Pancreas (tissue), 10 donors: ENCODE data around the gene UHRF1. TPM values are rescaled to one million over a fixed set of nuclear protein-coding genes. Genes with fewer than 3 reads are reported as not detected.

Experiments
- ATAC-seq, 4 donors: fragments of 200-7000 bp; cut with Tn5 transposase; one replicate each; pipeline versions ENCODE4 v1.8.0 to v1.9.1; 2020; ENCODE audit warnings: mild to moderate bottlenecking in 4 of 4, moderate library complexity in 4 of 4
- DNase-seq, 6 donors: peaks; one replicate each; pipeline ENCODE4 v3.0.0-alpha.2; 2020
- FAIRE-seq: peaks from 2 replicates; lab custom pipeline; 2012; peaks lifted over from hg19 to GRCh38; lab: Jason Lieb, UNC
- H3K27ac ChIP-seq, 4 donors: fragments of 200-600 bp; sonication (generic); 1 replicate in 3 of 4; 2 replicates in 1 of 4; pipeline versions ENCODE4 v1.5.0 to v1.8.0; 2020
- H3K27me3 ChIP-seq, 4 donors: fragments of 200-600 bp; one replicate each; pipeline ENCODE4 v1.8.0; 2021
- H3K36me3 ChIP-seq, 3 donors: fragments of 200-600 bp; sonication (generic) in 1 of 3; one replicate each; pipeline versions ENCODE4 v1.5.0 to v1.8.0; 2020 to 2021
- H3K4me1 ChIP-seq, 3 donors: fragments of 200-600 bp; one replicate each; pipeline ENCODE4 v1.8.0; 2021
- H3K4me3 ChIP-seq, 4 donors: fragments of 200-600 bp; sonication (generic) in 2 of 4; one replicate each; pipeline versions ENCODE4 v1.5.0 to v1.8.0; 2020 to 2021
- H3K9me3 ChIP-seq, 4 donors: fragments of 200-600 bp; one replicate each; pipeline ENCODE4 v1.8.0; 2021
- WGBS, 2 donors: extraction: QIAGEN DNeasy Blood & Tissue Kit; methylation state at CpG; one replicate each; pipeline ENCODE4 v1.1.7; 2013; 5-methylcytosine and 5-hydroxymethylcytosine counted together
- intact Hi-C, 3 donors: fragments of 100-400 bp; cut with DNase I; formaldehyde crosslinking; loops; one replicate each; pipeline versions ENCODE4 v1.11.1 to v1.14.2; 2022
- polyA plus RNA-seq, 2 donors: library from polyadenylated mRNA; stranded (reverse); fragments of 200-250 nt; gene quantifications; one replicate each; pipeline ENCODE4 v1.2.3, GENCODE V29; 2013
- total RNA-seq, 6 donors: library from RNA; stranded (reverse); fragmentation: NEBNext Ultra II Directional in 4 of 6; extraction: Animal tissue kit (Norgen Biotek cat#: 25700) in 4 of 6; gene quantifications; one replicate each; pipeline versions ENCODE4 v1.2.1 to v1.2.4, GENCODE V29; 2021 to 2023
- TF ChIP-seq, protein P1 (sequence below), 4 donors: fragments of 200-600 bp; sonication (generic) in 3 of 4; IDR thresholded peaks; one replicate each; pipeline versions ENCODE4 v1.5.0 to v1.8.0; 2021; ENCODE audit warnings: antibody characterized with exemption in 4 of 4
- donor health status: healthy with polysubstance abuse.
- donor health status: DM: no; HTN: no; CAD: no; lungs with moderate emphysema.
- donor health status: DM: no; HTN: no; CAD: no.
- donor health status: control.
- donor health status: control.
- donor health status: Bipolar disorder and iron deficiency.
- donor health status: DM: yes; HTN: yes; CAD: no.
- donor health status: DM: no; HTN: no; CAD: no.
- donor health status: DM: no; HTN: no; CAD: no.
- donor health status: DM: yes; HTN: yes; CAD: no.

UHRF1 gene
- total and polyA plus RNA-seq, 8 donors: 0.28 to 1.7 (median 0.84) TPM

DNA sequence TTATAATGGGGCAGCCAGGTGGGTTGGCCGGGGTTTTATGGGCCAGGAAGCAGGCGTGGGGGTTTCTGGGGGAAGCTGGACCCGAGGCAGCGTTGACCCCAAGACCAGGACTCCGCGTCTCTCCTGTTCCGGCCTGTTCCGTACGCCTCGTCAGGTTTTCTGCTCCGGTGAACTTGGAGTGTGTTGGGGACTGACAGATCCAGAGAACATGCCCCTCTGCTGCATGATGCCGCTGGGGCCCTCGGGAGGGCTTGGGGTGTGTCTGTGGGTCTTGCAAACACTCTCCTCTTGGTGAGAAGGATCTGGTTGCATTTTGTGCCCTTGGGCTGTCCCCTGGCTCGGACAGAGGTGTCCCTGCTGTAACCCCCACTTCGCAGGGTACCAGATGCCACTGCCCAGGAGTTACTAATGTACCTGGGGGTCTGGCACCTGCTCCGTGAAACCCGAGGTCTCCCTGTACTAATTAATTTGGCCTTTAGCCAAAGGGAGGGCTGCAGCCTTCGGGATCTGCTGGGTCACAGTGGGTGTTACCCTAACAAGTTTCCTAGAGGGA lies 75.2 kb downstream of the UHRF1 start:
- WGBS, 2 donors: 70 to 78% methylated on average over 18 of the region's 18 CpGs
- ATAC-seq: peak in 2 of 4 donors; percentile 20 to 45
- Histone ChIP-seq H3K4me3 (no peak overlapping the region), H3K4me1 (peaks cover 0 to 5% (median 2%) of the 10 kb centered on the region in 3 donors), H3K36me3 (no peaks in the 10 kb centered on the region), H3K27ac (no peak overlapping the region), H3K27me3 (no peaks in the 10 kb centered on the region), H3K9me3 (no peaks in the 10 kb centered on the region)
- TF ChIP-seq, protein P1, sequence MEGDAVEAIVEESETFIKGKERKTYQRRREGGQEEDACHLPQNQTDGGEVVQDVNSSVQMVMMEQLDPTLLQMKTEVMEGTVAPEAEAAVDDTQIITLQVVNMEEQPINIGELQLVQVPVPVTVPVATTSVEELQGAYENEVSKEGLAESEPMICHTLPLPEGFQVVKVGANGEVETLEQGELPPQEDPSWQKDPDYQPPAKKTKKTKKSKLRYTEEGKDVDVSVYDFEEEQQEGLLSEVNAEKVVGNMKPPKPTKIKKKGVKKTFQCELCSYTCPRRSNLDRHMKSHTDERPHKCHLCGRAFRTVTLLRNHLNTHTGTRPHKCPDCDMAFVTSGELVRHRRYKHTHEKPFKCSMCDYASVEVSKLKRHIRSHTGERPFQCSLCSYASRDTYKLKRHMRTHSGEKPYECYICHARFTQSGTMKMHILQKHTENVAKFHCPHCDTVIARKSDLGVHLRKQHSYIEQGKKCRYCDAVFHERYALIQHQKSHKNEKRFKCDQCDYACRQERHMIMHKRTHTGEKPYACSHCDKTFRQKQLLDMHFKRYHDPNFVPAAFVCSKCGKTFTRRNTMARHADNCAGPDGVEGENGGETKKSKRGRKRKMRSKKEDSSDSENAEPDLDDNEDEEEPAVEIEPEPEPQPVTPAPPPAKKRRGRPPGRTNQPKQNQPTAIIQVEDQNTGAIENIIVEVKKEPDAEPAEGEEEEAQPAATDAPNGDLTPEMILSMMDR (IDR thresholded peaks at IDR 0.05): no peak
- no peak for FAIRE-seq
- DNase-seq: peak in 1 of 6 donors; percentile 48
- intact Hi-C loops: no loop called here

GRCh38 chr19:4985551-4985991 lies 76.3 kb downstream of the UHRF1 start:
- Histone ChIP-seq H3K36me3 (no peaks in the 10 kb centered on the region), H3K4me1 (peaks cover 0 to 2% (median 0%) of the 10 kb centered on the region in 3 donors), H3K4me3 (no peak overlapping the region), H3K27me3 (no peaks in the 10 kb centered on the region), H3K9me3 (no peaks in the 10 kb centered on the region), H3K27ac (no peak overlapping the region)
- WGBS, 2 donors: 86 to 89% methylated on average over 22 of the region's 22 CpGs
- TF ChIP-seq, protein P1 (IDR thresholded peaks at IDR 0.05): no peak
- intact Hi-C loops: no loop called here
- ATAC-seq (peak in 2 of 4 donors; percentile 11 to 12), FAIRE-seq (no peak), DNase-seq (no peak)

DNA sequence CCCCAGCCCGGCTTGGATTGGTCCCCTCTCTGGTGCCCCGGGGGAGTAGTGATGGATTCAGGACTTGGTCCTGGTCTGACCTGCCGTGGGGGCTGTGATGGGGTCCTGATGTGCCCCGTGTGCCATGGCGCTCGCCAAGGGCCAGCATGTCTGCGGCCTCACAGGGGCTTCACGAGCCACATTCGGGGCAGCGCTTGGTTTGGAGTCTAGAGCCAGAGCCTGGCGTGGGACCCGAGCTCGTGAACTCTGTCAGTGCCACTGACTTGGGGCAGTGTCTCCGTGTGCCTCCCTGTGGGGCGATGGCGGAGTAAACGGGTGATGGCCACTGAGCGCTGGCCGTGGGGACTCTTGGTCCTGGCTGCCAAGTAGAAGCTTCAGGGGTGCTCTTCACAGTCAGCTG lies 76.8 kb downstream of the UHRF1 start:
- 90 to 91% methylated on average over 19 of the region's 19 CpGs for WGBS, 2 donors
- H3K4me1 ChIP-seq: peaks cover 0 to under 1% (median 0%) of the 10 kb centered on the region in 3 donors
- ATAC-seq: no peak
- no peak overlapping the region for H3K27ac ChIP-seq
- no peak for FAIRE-seq
- intact Hi-C loops: no loop called here
- no peaks in the 10 kb centered on the region for H3K27me3 ChIP-seq
- H3K36me3 ChIP-seq: no peaks in the 10 kb centered on the region
- DNase-seq: no peak
- TF ChIP-seq, protein P1 (IDR thresholded peaks at IDR 0.05): no peak
- no peak overlapping the region for H3K4me3 ChIP-seq
- H3K9me3 ChIP-seq: no peaks in the 10 kb centered on the region

GRCh38 chr19:4986471-4986891 lies 77.2 kb downstream of the UHRF1 start:
- TF ChIP-seq, protein P1 (IDR thresholded peaks at IDR 0.05): no peak
- FAIRE-seq (no peak), DNase-seq (no peak), ATAC-seq (peak in 2 of 4 donors; percentile 27 to 39)
- H3K27me3 ChIP-seq: no peaks in the 10 kb centered on the region
- 86 to 88% methylated on average over 19 of the region's 19 CpGs for WGBS, 2 donors
- intact Hi-C loops: no loop called here
- H3K9me3 ChIP-seq: no peaks in the 10 kb centered on the region
- H3K27ac ChIP-seq: no peak overlapping the region
- H3K36me3 ChIP-seq: no peaks in the 10 kb centered on the region
- no peaks in the 10 kb centered on the region for H3K4me1 ChIP-seq
- no peak overlapping the region for H3K4me3 ChIP-seq

DNA sequence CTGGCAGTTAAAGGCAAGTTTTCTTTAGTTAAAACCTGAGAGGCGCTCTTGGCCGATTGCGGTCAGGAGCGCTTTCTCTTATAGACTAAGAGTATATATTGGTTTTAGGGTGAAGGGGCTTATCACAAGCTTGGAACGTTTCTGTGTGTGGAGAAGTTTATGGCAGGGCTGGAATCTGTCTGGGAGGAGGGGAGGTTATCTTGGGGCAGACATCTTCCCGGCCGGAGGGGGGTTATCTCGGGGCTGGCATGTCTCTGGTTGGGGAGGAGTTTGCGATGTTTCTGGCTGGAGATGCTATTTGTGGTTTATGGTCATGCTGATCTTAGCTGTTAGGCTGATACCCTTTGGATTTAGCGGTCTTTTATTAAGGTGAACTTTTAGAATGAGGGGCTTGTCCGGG lies 78.0 kb downstream of the UHRF1 start:
- FAIRE-seq: no peak
- Histone ChIP-seq H3K36me3 (no peaks in the 10 kb centered on the region), H3K27ac (no peak overlapping the region), H3K4me3 (no peak overlapping the region), H3K27me3 (no peaks in the 10 kb centered on the region), H3K4me1 (no peaks in the 10 kb centered on the region), H3K9me3 (no peaks in the 10 kb centered on the region)
- ATAC-seq: no peak
- 65 to 69% methylated on average over 11 of the region's 11 CpGs for WGBS, 2 donors
- intact Hi-C loops: no loop called here
- TF ChIP-seq, protein P1 (IDR thresholded peaks at IDR 0.05): no peak
- DNase-seq: no peak
